CD14-positive monocyte (primary cell): ENCODE measurements around the gene FAM168A. TPM values are rescaled to one million over a fixed set of nuclear protein-coding genes. Genes with fewer than 3 reads are reported as not detected.

Experiments used
- DNase-seq, 3 donors: peaks; one replicate each; pipeline ENCODE4 v3.0.0-alpha.2; 2011 to 2022
- H2AFZ ChIP-seq: 2 replicates; pipeline ENCODE4 v1.6.0; 2012; ENCODE audit warnings: mild to moderate bottlenecking, low read depth, low read length, inconsistent platforms; ENCODE audit not compliant: insufficient read depth, poor library complexity, severe bottlenecking
- H3K27ac ChIP-seq, 2 donors: 1 replicate in 1 of 2; 2 replicates in 1 of 2; pipeline ENCODE4 v1.5.1; 2012 to 2013; ENCODE audit warnings: low read length in 2 of 2, control low read depth in 1 of 2, inconsistent platforms in 1 of 2, low read depth in 1 of 2, mild to moderate bottlenecking in 1 of 2
- H3K27me3 ChIP-seq, 2 donors: one replicate each; pipeline versions ENCODE4 v1.6.0 to v1.6.1; 2011 to 2013; ENCODE audit warnings: low read length in 2 of 2; ENCODE audit not compliant: control insufficient read depth in 2 of 2, insufficient read depth in 2 of 2
- H3K36me3 ChIP-seq, 2 donors: replicated peaks in 1 of 2; 1 replicate in 1 of 2; 2 replicates in 1 of 2; pipeline versions ENCODE4 v1.5.1 to v1.6.1; 2012 to 2013; ENCODE audit warnings: low read length in 2 of 2, control low read depth in 1 of 2, inconsistent platforms in 1 of 2, mild to moderate bottlenecking in 1 of 2; ENCODE audit not compliant: insufficient read depth in 2 of 2, control insufficient read depth in 1 of 2
- H3K4me1 ChIP-seq, 2 donors: 1 replicate in 1 of 2; 2 replicates in 1 of 2; pipeline versions ENCODE4 v1.5.1 to v1.6.1; 2012 to 2013; ENCODE audit warnings: low read length in 2 of 2, control low read depth in 1 of 2, inconsistent platforms in 1 of 2, mild to moderate bottlenecking in 1 of 2, moderate library complexity in 1 of 2; ENCODE audit not compliant: insufficient read depth in 2 of 2, control insufficient read depth in 1 of 2
- H3K4me2 ChIP-seq: replicated peaks from 2 replicates; pipeline ENCODE3; 2012; ENCODE audit warnings: low read length, moderate library complexity, mild to moderate bottlenecking; ENCODE audit not compliant: poor library complexity, severe bottlenecking; ENCODE audit errors: extremely low read depth
- H3K4me3 ChIP-seq, 3 experiments: fragments of 200-600 bp in 1 of 3; sonication (generic) in 1 of 3; replicated peaks in 1 of 3; 1 replicate in 2 of 3; 2 replicates in 1 of 3; pipeline ENCODE4 v1.5.1; 2011 to 2013; ENCODE audit warnings: low read length in 3 of 3, mild to moderate bottlenecking in 3 of 3, control low read depth in 2 of 3, low read depth in 2 of 3, inconsistent platforms in 1 of 3, moderate library complexity in 1 of 3
- H3K79me2 ChIP-seq: 2 replicates; pipeline ENCODE4 v1.6.0; 2012; ENCODE audit warnings: mild to moderate bottlenecking, control low read depth, inconsistent platforms, low read length, moderate library complexity; ENCODE audit not compliant: insufficient read depth
- H3K9ac ChIP-seq: 2 replicates; pipeline ENCODE4 v1.6.0; 2017; ENCODE audit warnings: low read length, mild to moderate bottlenecking; ENCODE audit not compliant: insufficient read depth, poor library complexity, severe bottlenecking
- H3K9me3 ChIP-seq, 2 donors: replicated peaks in 1 of 2; 1 replicate in 1 of 2; 2 replicates in 1 of 2; pipeline versions ENCODE4 v1.5.1 to v1.6.1; 2012 to 2013; ENCODE audit warnings: low read length in 2 of 2, control low read depth in 1 of 2; ENCODE audit not compliant: control insufficient read depth in 1 of 2, insufficient read depth in 1 of 2
- H4K20me1 ChIP-seq: 2 replicates; pipeline ENCODE4 v1.6.0; 2012; ENCODE audit warnings: mild to moderate bottlenecking, low read length, control low read depth, moderate library complexity; ENCODE audit not compliant: insufficient read depth
- H3K27ac Mint-ChIP-seq, 7 donors: one replicate each; pipeline ENCODE4 v1.8.0; 2020; ENCODE audit warnings: mild to moderate bottlenecking in 7 of 7, mixed read lengths in 7 of 7, moderate library complexity in 6 of 7, inconsistent platforms in 2 of 7
- H3K27me3 Mint-ChIP-seq, 3 donors: one replicate each; pipeline ENCODE4 v1.8.0; 2021 to 2022; ENCODE audit warnings: low read depth in 3 of 3, mild to moderate bottlenecking in 3 of 3, mixed read lengths in 3 of 3, moderate library complexity in 3 of 3, inconsistent platforms in 1 of 3
- H3K36me3 Mint-ChIP-seq, 2 donors: one replicate each; pipeline ENCODE4 v1.8.0; 2020; ENCODE audit warnings: mixed read lengths in 2 of 2, inconsistent platforms in 1 of 2, mild to moderate bottlenecking in 1 of 2
- H3K4me1 Mint-ChIP-seq: one replicate; pipeline ENCODE4 v1.8.0; 2020; ENCODE audit warnings: mild to moderate bottlenecking, mixed read lengths
- H3K4me3 Mint-ChIP-seq, 2 donors: one replicate each; pipeline ENCODE4 v1.8.0; 2020; ENCODE audit warnings: mild to moderate bottlenecking in 2 of 2, mixed read lengths in 2 of 2, moderate library complexity in 1 of 2
- H3K9me3 Mint-ChIP-seq, 7 donors: one replicate each; pipeline ENCODE4 v1.8.0; 2020 to 2022; ENCODE audit warnings: mixed read lengths in 7 of 7, mild to moderate bottlenecking in 6 of 7, moderate library complexity in 6 of 7, inconsistent platforms in 2 of 7
- WGBS: methylation state at CpG from one replicate; pipeline ENCODE4 v1.1.5; 2013; ENCODE audit warnings: missing lambda C conversion rate; ENCODE audit not compliant: insufficient coverage; 5-methylcytosine and 5-hydroxymethylcytosine counted together
- intact Hi-C, 2 donors: fragments of 100-400 bp; cut with micrococcal nuclease; formaldehyde crosslinking; loops; one replicate each; pipeline versions ENCODE4 v1.15.0 to v1.15.1; 2023
- polyA plus RNA-seq, 3 donors: library from polyadenylated mRNA; depleted of rRNA in 1 of 3; unstranded in 2 of 3; stranded (reverse) in 1 of 3; fragments of 300-500 nt in 2 of 3; fragments of >200 nt in 1 of 3; fragmentation: Illumina TruSeq in 2 of 3; gene quantifications; 1 replicate in 2 of 3; 2 replicates in 1 of 3; pipeline ENCODE4 v1.2.3, GENCODE V29; 2012 to 2021
- TF ChIP-seq, protein P1 (sequence below): fragments of 200-600 bp; IDR thresholded peaks from one replicate; pipeline ENCODE4 v1.8.0; 2022; ENCODE audit warnings: antibody characterized with exemption, mild to moderate bottlenecking

Gene FAM168A
- polyA plus RNA-seq, 3 donors = 1.4 to 13.3 (median 2.1) TPM

DNA sequence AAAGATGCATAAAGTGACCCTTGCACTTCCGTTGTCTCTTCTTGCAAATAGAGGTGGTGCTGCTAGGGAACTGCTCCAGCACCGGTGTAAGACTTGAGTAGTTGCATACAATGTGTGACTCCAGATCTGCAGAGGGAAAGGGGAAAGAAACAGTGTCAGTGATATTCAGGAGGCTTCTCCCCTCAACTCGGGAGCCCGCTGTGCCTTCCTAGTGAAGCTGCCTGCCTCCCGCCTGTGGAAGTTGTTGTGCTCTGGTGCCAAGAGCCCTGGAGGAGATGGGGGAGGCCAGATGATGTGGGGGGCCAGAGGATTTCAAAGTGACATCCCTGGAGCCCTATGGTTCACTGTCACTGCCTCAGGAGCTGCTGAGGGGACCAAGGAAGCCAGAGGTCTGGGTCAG is 191.3 kb downstream of the FAM168A start:
- peaks cover 55 to 66% of the 10 kb centered on the region in 2 donors for H3K36me3 Mint-ChIP-seq
- Histone ChIP-seq H4K20me1 (peaks cover 98% of the 10 kb centered on the region), H3K9ac (no peak overlapping the region), H3K4me1 (peaks cover 29 to 46% of the 10 kb centered on the region in 2 donors), H3K27me3 (no peaks in the 10 kb centered on the region), H3K36me3 (peaks cover 43 to 77% of the 10 kb centered on the region in 2 donors), H3K9me3 (no peaks in the 10 kb centered on the region), H3K27ac (no peak overlapping the region), H3K4me3 (no peak overlapping the region), H3K4me2 (no peak overlapping the region), H3K79me2 (no peaks in the 10 kb centered on the region), H2AFZ (no peak overlapping the region)
- H3K27ac Mint-ChIP-seq = peak overlapping the region in 5 of 7 donors; percentile 33 to 72 (median 50)
- no peak for DNase-seq
- TF ChIP-seq, protein P1, sequence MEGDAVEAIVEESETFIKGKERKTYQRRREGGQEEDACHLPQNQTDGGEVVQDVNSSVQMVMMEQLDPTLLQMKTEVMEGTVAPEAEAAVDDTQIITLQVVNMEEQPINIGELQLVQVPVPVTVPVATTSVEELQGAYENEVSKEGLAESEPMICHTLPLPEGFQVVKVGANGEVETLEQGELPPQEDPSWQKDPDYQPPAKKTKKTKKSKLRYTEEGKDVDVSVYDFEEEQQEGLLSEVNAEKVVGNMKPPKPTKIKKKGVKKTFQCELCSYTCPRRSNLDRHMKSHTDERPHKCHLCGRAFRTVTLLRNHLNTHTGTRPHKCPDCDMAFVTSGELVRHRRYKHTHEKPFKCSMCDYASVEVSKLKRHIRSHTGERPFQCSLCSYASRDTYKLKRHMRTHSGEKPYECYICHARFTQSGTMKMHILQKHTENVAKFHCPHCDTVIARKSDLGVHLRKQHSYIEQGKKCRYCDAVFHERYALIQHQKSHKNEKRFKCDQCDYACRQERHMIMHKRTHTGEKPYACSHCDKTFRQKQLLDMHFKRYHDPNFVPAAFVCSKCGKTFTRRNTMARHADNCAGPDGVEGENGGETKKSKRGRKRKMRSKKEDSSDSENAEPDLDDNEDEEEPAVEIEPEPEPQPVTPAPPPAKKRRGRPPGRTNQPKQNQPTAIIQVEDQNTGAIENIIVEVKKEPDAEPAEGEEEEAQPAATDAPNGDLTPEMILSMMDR = no peak
- H3K4me1 Mint-ChIP-seq = peaks cover 53% of the 10 kb centered on the region
- no peak overlapping the region for H3K4me3 Mint-ChIP-seq
- intact Hi-C loops = no loop called here
- H3K9me3 Mint-ChIP-seq = no peaks in the 10 kb centered on the region
- 97% methylated on average over 4 of the region's 5 CpGs for WGBS
- H3K27me3 Mint-ChIP-seq = peaks cover 0 to 1% (median 0%) of the 10 kb centered on the region in 3 donors

DNA sequence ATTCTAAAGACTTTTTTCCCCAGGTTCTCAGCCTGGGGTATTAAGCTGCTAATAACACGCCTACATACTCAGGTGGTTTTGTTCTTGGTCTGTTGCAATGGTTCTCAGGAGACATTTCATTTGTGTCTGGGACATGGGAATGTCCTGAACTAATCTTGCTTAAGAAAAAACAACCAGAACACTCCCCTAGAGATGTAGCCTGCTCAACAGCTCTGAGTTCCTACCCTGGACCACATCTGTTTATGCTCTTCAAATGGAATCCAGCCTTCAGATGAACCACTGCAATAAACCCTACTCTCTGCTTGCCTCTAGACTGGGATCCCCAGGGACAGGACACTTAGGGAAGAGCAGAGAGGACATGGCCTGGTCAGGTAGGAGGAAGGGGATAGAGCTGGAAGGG is 191.8 kb downstream of the FAM168A start:
- H3K9me3 Mint-ChIP-seq = no peaks in the 10 kb centered on the region
- Histone ChIP-seq H4K20me1 (peaks cover 98% of the 10 kb centered on the region), H3K27me3 (no peaks in the 10 kb centered on the region), H3K79me2 (no peaks in the 10 kb centered on the region), H2AFZ (no peak overlapping the region), H3K4me2 (no peak overlapping the region), H3K36me3 (peaks cover 44 to 78% of the 10 kb centered on the region in 2 donors), H3K9me3 (no peaks in the 10 kb centered on the region), H3K9ac (no peak overlapping the region), H3K4me1 (peaks cover 29 to 46% of the 10 kb centered on the region in 2 donors), H3K27ac (no peak overlapping the region), H3K4me3 (no peak overlapping the region)
- DNase-seq = no peak
- peaks cover 52% of the 10 kb centered on the region for H3K4me1 Mint-ChIP-seq
- TF ChIP-seq, protein P1 = no peak
- intact Hi-C loops = no loop called here
- no CpG with 5 or more reads among the region's 1 CpG for WGBS
- peaks cover 58 to 71% of the 10 kb centered on the region in 2 donors for H3K36me3 Mint-ChIP-seq
- peak overlapping the region in 3 of 7 donors; percentile 33 to 60 (median 43) for H3K27ac Mint-ChIP-seq
- no peak overlapping the region for H3K4me3 Mint-ChIP-seq
- H3K27me3 Mint-ChIP-seq = peaks cover 0 to 1% (median 0%) of the 10 kb centered on the region in 3 donors
